ENCODE results near the gene RAPGEF4. TPM values are rescaled to one million over a fixed set of nuclear protein-coding genes. Genes with fewer than 3 reads are reported as not detected.

Gene RAPGEF4
- total and polyA plus RNA-seq, 2 of the 8 experiments (the other 6 are each of a cell fraction or from before 2014, with no cell fraction given) = 1.2 to 2.6 TPM

DNA sequence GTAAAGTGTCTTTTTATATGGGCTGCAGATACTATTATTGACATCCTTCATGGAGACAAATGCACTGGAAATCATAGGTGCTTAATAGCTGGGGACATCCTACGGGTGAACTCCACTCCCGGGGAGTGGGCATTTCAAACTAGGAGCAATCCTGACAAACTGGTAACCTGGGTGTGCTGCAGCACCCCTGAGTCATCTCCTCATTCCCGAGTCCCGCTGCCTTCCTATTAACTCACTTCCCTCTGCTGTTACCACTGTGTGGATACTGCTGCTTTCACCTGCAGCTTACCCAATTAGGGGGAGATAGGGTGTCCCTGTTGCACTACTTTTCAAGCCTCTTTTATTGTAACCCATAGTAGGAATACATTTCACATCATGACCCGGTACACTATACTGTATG, 134.2 kb downstream of the RAPGEF4 start (continued):
- TF ChIP-seq BACH1 (IDR thresholded peaks at IDR 0.05; ENCODE audit: low read length) (no peak), RXRA (IDR thresholded peaks at IDR 0.05; ENCODE audit: insufficient read depth, low read depth, low read length) (no peak), BRCA1 (IDR thresholded peaks at IDR 0.05; ENCODE audit: low read depth, low read length) (no peak), SUZ12 (IDR thresholded peaks at IDR 0.05; ENCODE audit: low read length) (no peak), TAF7 (optimal IDR thresholded peaks at IDR 0.05; ENCODE audit: borderline replicate concordance, low read depth, low read length) (no peak)

All from H1 (cell line).